A549 (cell line): Measurements from ENCODE around the gene MT2A. TPM values are rescaled to one million over a fixed set of nuclear protein-coding genes. Genes with fewer than 3 reads are reported as not detected.

Experiments used
- ATAC-seq, 2 experiments: fragments of 200-7000 bp in 1 of 2; fragments of >200 bp in 1 of 2; cut with Nextera tagmentation in 1 of 2; cut with Tn5 transposase in 1 of 2; 3 replicates each; pipeline versions ENCODE4 v1.8.0 to v1.9.1; 2018 to 2020; ENCODE audit warnings: mild to moderate bottlenecking in 1 of 2, moderate library complexity in 1 of 2
- CTCF ChIA-PET: fragments of 300-600 bp; sonication (Branson Sonifier 250); formaldehyde crosslinking; extraction: SDS; loops from one replicate; lab custom pipeline; 2021; ENCODE audit warnings: antibody characterized with exemption, inconsistent platforms; lab: Yijun Ruan, JAX
- POLR2A ChIA-PET: fragments of 350-600 bp; formaldehyde crosslinking; extraction: SDS; loops from one replicate; lab custom pipeline; 2021; ENCODE audit warnings: antibody characterized with exemption, inconsistent platforms; lab: Yijun Ruan, JAX
- DNase-seq, 2 experiments: peaks; one replicate each; pipeline versions ENCODE4 v3.0.0 to v3.0.0-alpha.2; 2011 to 2016; ENCODE audit warnings: low read depth in 1 of 2, low spot score in 1 of 2
- FAIRE-seq: peaks from 2 replicates; lab custom pipeline; 2011; peaks lifted over from hg19 to GRCh38; lab: Jason Lieb, UNC
- H3K27ac ChIP-seq, 2 experiments: fragments of >200 bp; sonication (Bioruptor Twin); formaldehyde crosslinking; 3 replicates each; pipeline ENCODE4 v1.5.1; 2016 to 2017
- H3K4me1 ChIP-seq: fragments of >200 bp; sonication (Bioruptor Twin); formaldehyde crosslinking; 3 replicates; pipeline ENCODE4 v1.6.1; 2016
- H3K4me2 ChIP-seq: fragments of >200 bp; sonication (Bioruptor Twin); formaldehyde crosslinking; 3 replicates; pipeline ENCODE4 v1.6.1; 2016
- H3K4me3 ChIP-seq: fragments of >200 bp; sonication (Bioruptor Twin); formaldehyde crosslinking; 3 replicates; pipeline ENCODE4 v1.5.1; 2016
- H3K9me3 ChIP-seq: fragments of >200 bp; sonication (Bioruptor Twin); formaldehyde crosslinking; 3 replicates; pipeline ENCODE4 v1.6.1; 2016
- CEBPB ChIP-seq, 2 experiments: fragments of >200 bp in 1 of 2; sonication (Bioruptor Twin) in 1 of 2; formaldehyde crosslinking in 1 of 2; IDR thresholded peaks; 2 replicates each; pipeline ENCODE4 v1.6.1; 2012 to 2016
- CHD2 ChIP-seq: fragments of 150-350 bp; IDR thresholded peaks from 2 replicates; pipeline ENCODE4 v1.6.1; 2014; ENCODE audit warnings: low read length; ENCODE audit not compliant: partially characterized antibody
- EHF ChIP-seq: fragments of 250-450 bp; sonication (Bioruptor Pico); IDR thresholded peaks from 2 replicates; pipeline ENCODE4 v1.5.0; 2020; ENCODE audit warnings: mild to moderate bottlenecking
- ESRRA ChIP-seq: fragments of 150-350 bp; IDR thresholded peaks from 2 replicates; pipeline ENCODE4 v1.6.1; 2014; ENCODE audit warnings: mild to moderate bottlenecking, low read length, borderline replicate concordance
- FOSB ChIP-seq: fragments of 250-450 bp; sonication (Bioruptor Pico); IDR thresholded peaks from 2 replicates; pipeline ENCODE4 v1.5.0; 2020; ENCODE audit warnings: mild to moderate bottlenecking, moderate library complexity
- FOXS1 ChIP-seq: fragments of 250-450 bp; sonication (Bioruptor Pico); IDR thresholded peaks from 2 replicates; pipeline ENCODE4 v1.5.0; 2020; ENCODE audit warnings: mild to moderate bottlenecking, moderate library complexity
- HDAC2 ChIP-seq: fragments of 200-600 bp; sonication (generic); IDR thresholded peaks from 2 replicates; pipeline ENCODE4 v1.6.1; 2016
- KDM1A ChIP-seq: fragments of 200-600 bp; sonication (generic); IDR thresholded peaks from 2 replicates; pipeline ENCODE4 v1.6.1; 2016; ENCODE audit warnings: low read depth, mild to moderate bottlenecking
- MAZ ChIP-seq: fragments of 150-350 bp; IDR thresholded peaks from 2 replicates; pipeline ENCODE4 v1.6.1; 2014; ENCODE audit warnings: antibody characterized with exemption, low read depth, low read length, borderline replicate concordance
- NFE2L2 ChIP-seq: fragments of 150-350 bp; conservative IDR thresholded peaks from 2 replicates; pipeline ENCODE4 v1.6.1; 2014; ENCODE audit warnings: low read length
- POLR2A ChIP-seq: IDR thresholded peaks from 2 replicates; pipeline ENCODE4 v1.6.1; 2012; ENCODE audit warnings: mild to moderate bottlenecking, low read length
- POLR2AphosphoS2 ChIP-seq: conservative IDR thresholded peaks from 2 replicates; pipeline ENCODE4 v1.6.1; 2012; ENCODE audit warnings: low read length, improper control_type of control experiment, inconsistent platforms
- RAD21 ChIP-seq, 2 experiments: fragments of >200 bp in 1 of 2; sonication (Bioruptor Twin) in 1 of 2; formaldehyde crosslinking in 1 of 2; IDR thresholded peaks in 1 of 2; conservative IDR thresholded peaks in 1 of 2; 2 replicates in 1 of 2; 3 replicates in 1 of 2; pipeline ENCODE4 v1.6.1; 2012 to 2018; ENCODE audit warnings: inconsistent platforms in 1 of 2
- ZC3H11A ChIP-seq: fragments of 450-650 bp; IDR thresholded peaks from 2 replicates; pipeline ENCODE4 v1.6.1; 2014; ENCODE audit warnings: antibody characterized with exemption, mild to moderate bottlenecking
- ZFP36 ChIP-seq: fragments of 450-650 bp; IDR thresholded peaks from 2 replicates; pipeline ENCODE4 v1.6.1; 2014; ENCODE audit warnings: borderline replicate concordance; ENCODE audit not compliant: partially characterized antibody
- ZNF302 ChIP-seq: fragments of 250-450 bp; sonication (Bioruptor Pico); IDR thresholded peaks from 2 replicates; pipeline ENCODE4 v1.9.0; 2021; ENCODE audit warnings: inconsistent platforms, mild to moderate bottlenecking, moderate library complexity
- ZSCAN20 ChIP-seq: fragments of 250-450 bp; sonication (Bioruptor Pico); IDR thresholded peaks from 2 replicates; pipeline ENCODE4 v1.8.0; 2022; ENCODE audit warnings: mild to moderate bottlenecking, moderate library complexity
- WGBS: methylation state at CpG from one replicate; pipeline ENCODE4 v1.1.6; 2017; ENCODE audit errors: missing lambda C conversion rate; 5-methylcytosine and 5-hydroxymethylcytosine counted together
- polyA plus RNA-seq, 4 experiments: library from polyadenylated mRNA; depleted of rRNA in 3 of 4; stranded (reverse); fragments of >200 nt; fragmentation: RNase III in 1 of 4; extraction: RNeasy Plus Mini Kit Qiagen cat#74134 plus additional on column Dnase treatment in 1 of 4; gene quantifications; 2 replicates in 3 of 4; 3 replicates in 1 of 4; pipeline ENCODE4 v1.2.3, GENCODE V29; 2011 to 2017
- TF ChIP-seq, protein P1 (sequence below): fragments of 200-600 bp; sonication (generic); IDR thresholded peaks from 2 replicates; pipeline ENCODE4 v1.6.1; 2016; ENCODE audit warnings: antibody characterized with exemption, mild to moderate bottlenecking, moderate library complexity
- TF ChIP-seq, protein P2 (sequence below): fragments of 250-450 bp; sonication (Bioruptor Pico); IDR thresholded peaks from 2 replicates; pipeline ENCODE4 v1.5.0; 2021; ENCODE audit warnings: mild to moderate bottlenecking, moderate library complexity, borderline replicate concordance

The MT2A gene
- polyA plus RNA-seq, 2 of the 4 experiments (the other 2 are of a cell fraction), result 39.1 to 305 TPM

DNA sequence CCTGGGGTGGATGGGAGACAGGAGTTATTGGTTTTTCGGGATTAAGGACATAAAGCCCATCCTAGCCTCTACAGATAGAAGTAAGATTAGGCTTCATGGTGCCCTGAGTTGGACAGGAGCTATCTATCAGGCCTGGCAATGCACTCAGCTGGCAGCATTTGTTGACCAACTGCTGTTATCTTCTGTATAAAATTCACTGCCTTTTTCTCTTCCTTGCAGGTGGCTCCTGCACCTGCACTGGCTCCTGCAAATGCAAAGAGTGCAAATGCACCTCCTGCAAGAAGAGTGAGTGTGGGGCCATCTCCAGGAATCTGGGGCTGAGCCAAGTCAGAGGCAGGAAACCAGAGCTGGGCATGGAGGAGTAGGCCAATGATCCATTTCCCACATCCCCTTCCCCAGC is 30.7 kb downstream of the MT2A start:
- TF ChIP-seq KDM1A (no peak), MAZ (no peak), FOXS1 (CRISPR knock-in tag) (no peak), POLR2A (no peak), NFE2L2 (no peak), RAD21 (conservative IDR thresholded peaks at IDR 0.05 in 1 of 2, IDR thresholded peaks at IDR 0.05 in 1 of 2) (no peak), ESRRA (no peak), ZNF302 (no peak), ZFP36 (no peak), HDAC2 (no peak), CHD2 (no peak)
- DNase-seq, result no peak
- POLR2A ChIA-PET, result interaction anchor here (1.4 kb wide), 1 partner anchor 31 kb away, joined by 4 read pairs; the partner anchor contains the start of gene MT2A
- Histone ChIP-seq H3K9me3 (no peaks in the 10 kb centered on the region), H3K27ac (peak overlapping the region; percentile 46 to 83; a peak in 3 of 6 replicates), H3K4me2 (peak overlapping the region; percentile 71), H3K4me3 (peak overlapping the region; percentile 43; the same call in 1 of the 3 replicates), H3K4me1 (peaks cover 8% of the 10 kb centered on the region; the same call in 2 of the 3 replicates)
- WGBS, result 15% methylated on average over 1 of the region's 1 CpG
- CTCF ChIA-PET, result interaction anchor here (1.2 to 25.6 kb wide), 7 partner anchors 8 to 125 kb away, joined by 3 to 340 read pairs (median 5); partner anchors contain the start of genes MT1E and MT2A
- ATAC-seq, result no peak
- FAIRE-seq, result no peak

DNA sequence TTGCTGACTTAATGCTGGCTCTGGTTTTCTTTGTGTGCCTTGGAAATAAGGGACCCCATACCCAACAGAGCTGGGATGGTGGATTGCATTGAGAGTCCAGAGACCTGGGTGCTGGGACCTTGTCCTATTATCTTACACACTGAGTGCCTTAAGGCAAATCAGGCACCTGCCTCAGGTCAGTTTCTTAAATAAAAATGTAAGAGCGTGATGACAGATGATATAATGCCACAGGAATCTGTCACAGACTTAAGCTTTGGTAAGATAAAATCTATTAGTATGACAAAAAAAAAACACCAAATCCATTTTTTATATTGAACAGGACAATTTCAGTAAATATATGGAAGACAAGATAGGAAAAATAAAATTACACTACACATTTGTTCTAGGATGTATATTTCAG is 31.7 kb downstream of the MT2A start:
- Histone ChIP-seq H3K9me3 (no peaks in the 10 kb centered on the region), H3K4me3 (no peak overlapping the region), H3K4me1 (peaks cover 10% of the 10 kb centered on the region; the same call in 2 of the 3 replicates), H3K27ac (no peak overlapping the region), H3K4me2 (no peak overlapping the region)
- DNase-seq (no peak), FAIRE-seq (no peak), ATAC-seq (no peak)
- WGBS, result 71% methylated on average over 1 of the region's 1 CpG
- TF ChIP-seq EHF (CRISPR knock-in tag) (no peak), NFE2L2 (no peak), MAZ (no peak), ZC3H11A (no peak), POLR2AphosphoS2 (no peak), FOSB (no peak), ZSCAN20 (CRISPR knock-in tag) (no peak), KDM1A (no peak), CHD2 (no peak), CEBPB (IDR thresholded peaks at IDR 0.05) (no peak)
- TF ChIP-seq, protein P1, sequence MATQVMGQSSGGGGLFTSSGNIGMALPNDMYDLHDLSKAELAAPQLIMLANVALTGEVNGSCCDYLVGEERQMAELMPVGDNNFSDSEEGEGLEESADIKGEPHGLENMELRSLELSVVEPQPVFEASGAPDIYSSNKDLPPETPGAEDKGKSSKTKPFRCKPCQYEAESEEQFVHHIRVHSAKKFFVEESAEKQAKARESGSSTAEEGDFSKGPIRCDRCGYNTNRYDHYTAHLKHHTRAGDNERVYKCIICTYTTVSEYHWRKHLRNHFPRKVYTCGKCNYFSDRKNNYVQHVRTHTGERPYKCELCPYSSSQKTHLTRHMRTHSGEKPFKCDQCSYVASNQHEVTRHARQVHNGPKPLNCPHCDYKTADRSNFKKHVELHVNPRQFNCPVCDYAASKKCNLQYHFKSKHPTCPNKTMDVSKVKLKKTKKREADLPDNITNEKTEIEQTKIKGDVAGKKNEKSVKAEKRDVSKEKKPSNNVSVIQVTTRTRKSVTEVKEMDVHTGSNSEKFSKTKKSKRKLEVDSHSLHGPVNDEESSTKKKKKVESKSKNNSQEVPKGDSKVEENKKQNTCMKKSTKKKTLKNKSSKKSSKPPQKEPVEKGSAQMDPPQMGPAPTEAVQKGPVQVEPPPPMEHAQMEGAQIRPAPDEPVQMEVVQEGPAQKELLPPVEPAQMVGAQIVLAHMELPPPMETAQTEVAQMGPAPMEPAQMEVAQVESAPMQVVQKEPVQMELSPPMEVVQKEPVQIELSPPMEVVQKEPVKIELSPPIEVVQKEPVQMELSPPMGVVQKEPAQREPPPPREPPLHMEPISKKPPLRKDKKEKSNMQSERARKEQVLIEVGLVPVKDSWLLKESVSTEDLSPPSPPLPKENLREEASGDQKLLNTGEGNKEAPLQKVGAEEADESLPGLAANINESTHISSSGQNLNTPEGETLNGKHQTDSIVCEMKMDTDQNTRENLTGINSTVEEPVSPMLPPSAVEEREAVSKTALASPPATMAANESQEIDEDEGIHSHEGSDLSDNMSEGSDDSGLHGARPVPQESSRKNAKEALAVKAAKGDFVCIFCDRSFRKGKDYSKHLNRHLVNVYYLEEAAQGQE, result no peak
- TF ChIP-seq, protein P2, sequence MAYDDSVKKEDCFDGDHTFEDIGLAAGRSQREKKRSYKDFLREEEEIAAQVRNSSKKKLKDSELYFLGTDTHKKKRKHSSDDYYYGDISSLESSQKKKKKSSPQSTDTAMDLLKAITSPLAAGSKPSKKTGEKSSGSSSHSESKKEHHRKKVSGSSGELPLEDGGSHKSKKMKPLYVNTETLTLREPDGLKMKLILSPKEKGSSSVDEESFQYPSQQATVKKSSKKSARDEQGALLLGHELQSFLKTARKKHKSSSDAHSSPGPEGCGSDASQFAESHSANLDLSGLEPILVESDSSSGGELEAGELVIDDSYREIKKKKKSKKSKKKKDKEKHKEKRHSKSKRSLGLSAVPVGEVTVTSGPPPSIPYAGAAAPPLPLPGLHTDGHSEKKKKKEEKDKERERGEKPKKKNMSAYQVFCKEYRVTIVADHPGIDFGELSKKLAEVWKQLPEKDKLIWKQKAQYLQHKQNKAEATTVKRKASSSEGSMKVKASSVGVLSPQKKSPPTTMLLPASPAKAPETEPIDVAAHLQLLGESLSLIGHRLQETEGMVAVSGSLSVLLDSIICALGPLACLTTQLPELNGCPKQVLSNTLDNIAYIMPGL (CRISPR knock-in tag), result no peak
- CTCF ChIA-PET, result interaction anchor here (1.2 to 25.6 kb wide), 7 partner anchors 9 to 126 kb away, joined by 3 to 340 read pairs (median 5); partner anchors contain the start of gene MT2A
- POLR2A ChIA-PET, result interaction anchor here (1.4 kb wide), 1 partner anchor 32 kb away, joined by 4 read pairs; the partner anchor contains the start of gene MT2A
